H9 (cell line): Measurements from ENCODE around the gene LPP. TPM values are rescaled to one million over a fixed set of nuclear protein-coding genes. Genes with fewer than 3 reads are reported as not detected.

Experiments used
- DNase-seq: peaks from one replicate; pipeline ENCODE4 v3.0.0-alpha.2; 2017
- H2AFZ ChIP-seq: one replicate; pipeline ENCODE4 v1.6.1; 2013; ENCODE audit warnings: mild to moderate bottlenecking, low read length, control low read depth, moderate library complexity
- H2AK5ac ChIP-seq: 2 replicates; pipeline ENCODE4 v1.6.1; 2013; ENCODE audit warnings: low read length, control low read depth, mixed read lengths; ENCODE audit not compliant: insufficient read length
- H2BK120ac ChIP-seq: one replicate; pipeline ENCODE4 v1.6.1; 2013; ENCODE audit warnings: low read depth, mild to moderate bottlenecking, low read length, control low read depth, inconsistent platforms; ENCODE audit not compliant: poor library complexity, severe bottlenecking
- H2BK12ac ChIP-seq: 2 replicates; pipeline ENCODE4 v1.6.1; 2013; ENCODE audit warnings: low read length, control low read depth, mixed read lengths, low read depth; ENCODE audit not compliant: insufficient read length
- H2BK15ac ChIP-seq: 2 replicates; pipeline ENCODE4 v1.6.1; 2013; ENCODE audit warnings: low read depth, low read length, control low read depth
- H2BK20ac ChIP-seq: one replicate; pipeline ENCODE4 v1.6.1; 2013; ENCODE audit warnings: low read depth, mild to moderate bottlenecking, low read length, control low read depth, inconsistent platforms; ENCODE audit not compliant: poor library complexity, severe bottlenecking
- H2BK5ac ChIP-seq: 2 replicates; pipeline ENCODE4 v1.6.1; 2013; ENCODE audit warnings: low read length, control low read depth, mixed read lengths; ENCODE audit not compliant: insufficient read length
- H3K14ac ChIP-seq: 2 replicates; pipeline ENCODE4 v1.6.1; 2013; ENCODE audit warnings: low read length, control low read depth; ENCODE audit not compliant: insufficient read depth
- H3K18ac ChIP-seq: 2 replicates; pipeline ENCODE4 v1.6.1; 2013; ENCODE audit warnings: low read depth, mild to moderate bottlenecking, mixed read lengths, low read length, control low read depth; ENCODE audit not compliant: insufficient read length
- H3K23ac ChIP-seq: 2 replicates; pipeline ENCODE4 v1.6.1; 2013; ENCODE audit warnings: low read length, control low read depth, mixed read lengths, low read depth; ENCODE audit not compliant: insufficient read length
- H3K23me2 ChIP-seq: 2 replicates; pipeline ENCODE4 v1.6.1; 2013; ENCODE audit warnings: low read depth, mild to moderate bottlenecking, mixed read lengths, low read length, control low read depth; ENCODE audit not compliant: insufficient read length, poor library complexity, severe bottlenecking
- H3K27ac ChIP-seq: 2 replicates; pipeline ENCODE4 v1.5.1; 2013; ENCODE audit warnings: low read length, control low read depth, mixed read lengths, low read depth; ENCODE audit not compliant: insufficient read length
- H3K27me3 ChIP-seq: 2 replicates; pipeline ENCODE4 v1.6.1; 2013; ENCODE audit warnings: low read length, control low read depth, inconsistent platforms; ENCODE audit not compliant: insufficient read depth
- H3K4ac ChIP-seq: 2 replicates; pipeline ENCODE4 v1.6.1; 2013; ENCODE audit warnings: low read depth, mild to moderate bottlenecking, control low read depth, inconsistent platforms, low read length, moderate library complexity
- H3K4me1 ChIP-seq: 2 replicates; pipeline ENCODE4 v1.6.1; 2013; ENCODE audit warnings: low read length, control low read depth, inconsistent platforms; ENCODE audit not compliant: insufficient read depth
- H3K4me2 ChIP-seq: 2 replicates; pipeline ENCODE4 v1.6.1; 2013; ENCODE audit warnings: low read length, control low read depth, mixed read lengths; ENCODE audit not compliant: insufficient read length, insufficient read depth
- H3K56ac ChIP-seq: 2 replicates; pipeline ENCODE4 v1.6.1; 2013; ENCODE audit warnings: low read depth, mild to moderate bottlenecking, mixed read lengths, low read length, control low read depth; ENCODE audit not compliant: insufficient read length
- H3K79me1 ChIP-seq: 2 replicates; pipeline ENCODE4 v1.6.1; 2013; ENCODE audit warnings: low read depth, mild to moderate bottlenecking, moderate library complexity, low read length, control low read depth, inconsistent platforms; ENCODE audit not compliant: insufficient read depth, poor library complexity, severe bottlenecking
- H3K79me2 ChIP-seq: 2 replicates; pipeline ENCODE4 v1.6.1; 2013; ENCODE audit warnings: low read length, control low read depth, inconsistent platforms; ENCODE audit not compliant: insufficient read depth
- H3K9ac ChIP-seq: 2 replicates; pipeline ENCODE4 v1.6.1; 2013; ENCODE audit warnings: low read length, control low read depth, mixed read lengths; ENCODE audit not compliant: insufficient read length; ENCODE audit errors: extremely low read depth
- H3K9me3 ChIP-seq: one replicate; pipeline ENCODE4 v1.6.1; 2013; ENCODE audit warnings: low read depth, low read length, inconsistent platforms; ENCODE audit not compliant: control insufficient read depth
- H3T11ph ChIP-seq: one replicate; pipeline ENCODE4 v1.6.1; 2013; ENCODE audit warnings: mild to moderate bottlenecking, low read length, control low read depth, inconsistent platforms
- H4K20me1 ChIP-seq: one replicate; pipeline ENCODE4 v1.6.1; 2013; ENCODE audit not compliant: control insufficient read depth, insufficient read length, insufficient read depth
- H4K5ac ChIP-seq: 2 replicates; pipeline ENCODE4 v1.6.1; 2013; ENCODE audit warnings: low read depth, mild to moderate bottlenecking, mixed read lengths, low read length, control low read depth; ENCODE audit not compliant: insufficient read length
- H4K8ac ChIP-seq: replicated peaks from 2 replicates; pipeline ENCODE4 v1.6.1; 2013; ENCODE audit warnings: low read length, control low read depth, mixed read lengths, low read depth; ENCODE audit not compliant: insufficient read length
- H4K91ac ChIP-seq: 2 replicates; pipeline ENCODE4 v1.6.1; 2013; ENCODE audit warnings: low read depth, mild to moderate bottlenecking, moderate library complexity, mixed read lengths, low read length, control low read depth; ENCODE audit not compliant: insufficient read length
- H3K27ac Mint-ChIP-seq, 3 experiments: 2 replicates in 2 of 3; 3 replicates in 1 of 3; pipeline ENCODE4 v1.8.0; 2020 to 2021; ENCODE audit warnings: mixed read lengths in 3 of 3, mild to moderate bottlenecking in 1 of 3, moderate library complexity in 1 of 3
- H3K27me3 Mint-ChIP-seq: 2 replicates; pipeline ENCODE4 v1.8.0; 2021; ENCODE audit warnings: low read depth, mild to moderate bottlenecking, moderate library complexity, mixed read lengths
- H3K36me3 Mint-ChIP-seq, 3 experiments: 2 replicates in 2 of 3; 3 replicates in 1 of 3; pipeline ENCODE4 v1.8.0; 2020 to 2021; ENCODE audit warnings: low read depth in 3 of 3, mixed read lengths in 3 of 3; ENCODE audit not compliant: insufficient read depth in 1 of 3
- H3K4me1 Mint-ChIP-seq, 2 experiments: 2 replicates each; pipeline ENCODE4 v1.8.0; 2020; ENCODE audit warnings: mixed read lengths in 2 of 2
- H3K4me3 Mint-ChIP-seq, 2 experiments: 2 replicates in 1 of 2; 3 replicates in 1 of 2; pipeline ENCODE4 v1.8.0; 2020 to 2021; ENCODE audit warnings: mild to moderate bottlenecking in 2 of 2, mixed read lengths in 2 of 2, moderate library complexity in 1 of 2
- H3K9me3 Mint-ChIP-seq, 2 experiments: 2 replicates in 1 of 2; 3 replicates in 1 of 2; pipeline ENCODE4 v1.8.0; 2020; ENCODE audit warnings: mild to moderate bottlenecking in 2 of 2, mixed read lengths in 2 of 2, moderate library complexity in 1 of 2
- CTCF ChIP-seq: fragments of 200-600 bp; sonication (generic); conservative IDR thresholded peaks from 3 replicates; pipeline ENCODE4 v1.8.0; 2021; ENCODE audit warnings: antibody characterized with exemption, mild to moderate bottlenecking
- WGBS: extraction: QIAGEN DNeasy Blood & Tissue Kit; methylation state at CpG from one replicate; pipeline ENCODE4 v1.1.7; 2013; ENCODE audit warnings: missing lambda C conversion rate, low lambda C conversion rate, mixed read lengths; ENCODE audit not compliant: insufficient read length; ENCODE audit errors: extremely low coverage; 5-methylcytosine and 5-hydroxymethylcytosine counted together
- total RNA-seq: library from RNA; stranded (reverse); gene quantifications from 2 replicates; pipeline ENCODE4 v1.2.1, GENCODE V29; 2021

Gene LPP
- total RNA-seq, 1 experiment from 2014 or later = 64.6 TPM

- H3K4me1 Mint-ChIP-seq = peaks cover 20 to 26% of the 10 kb centered on the region in 2 experiments
- no peak overlapping the region for H3K4me3 Mint-ChIP-seq
- no peak overlapping the region for H3K56ac ChIP-seq
- H4K91ac ChIP-seq = no peak overlapping the region
- H4K20me1 ChIP-seq = no peaks in the 10 kb centered on the region
- H3K4me2 ChIP-seq = no peak overlapping the region
- no peak overlapping the region for H2BK12ac ChIP-seq
- no peak overlapping the region for H3K27ac Mint-ChIP-seq
- H3K9ac ChIP-seq = no peak overlapping the region
- no peak overlapping the region for H4K5ac ChIP-seq
- no peaks in the 10 kb centered on the region for H3K27me3 Mint-ChIP-seq
- peaks cover 9% of the 10 kb centered on the region for H3K4me1 ChIP-seq
- no peak overlapping the region for H2AK5ac ChIP-seq
- H3K79me1 ChIP-seq = no peaks in the 10 kb centered on the region
- no peak for TF ChIP-seq CTCF
- no peak overlapping the region for H2AFZ ChIP-seq
- no peak overlapping the region for H3K4ac ChIP-seq
- no peak for DNase-seq
- H3K27ac ChIP-seq = no peak overlapping the region
- H4K8ac ChIP-seq = no peak overlapping the region
- WGBS = no CpG with 5 or more reads among the region's 6 CpGs
- H3K27me3 ChIP-seq = no peaks in the 10 kb centered on the region
- H3T11ph ChIP-seq = no peak overlapping the region
- H3K9me3 Mint-ChIP-seq = no peaks in the 10 kb centered on the region
- no peak overlapping the region for H3K18ac ChIP-seq
- H2BK5ac ChIP-seq = no peak overlapping the region
- H2BK15ac ChIP-seq = no peak overlapping the region
- H3K36me3 Mint-ChIP-seq = peaks cover 0 to 13% (median 2%) of the 10 kb centered on the region in 3 experiments; a peak in 4 of 7 replicates
- H3K23me2 ChIP-seq = no peaks in the 10 kb centered on the region
- H3K9me3 ChIP-seq = no peaks in the 10 kb centered on the region
- H3K14ac ChIP-seq = no peak overlapping the region
- H2BK120ac ChIP-seq = no peak overlapping the region
- H3K79me2 ChIP-seq = peaks cover 9% of the 10 kb centered on the region; the same call in 1 of the 2 replicates
- H3K23ac ChIP-seq = no peak overlapping the region
- no peak overlapping the region for H2BK20ac ChIP-seq
These were observed 66.3 kb downstream of the LPP start for GRCh38 chr3:188220097-188220788.
